ENCODE results near the gene DRGX. TPM values are rescaled to one million over a fixed set of nuclear protein-coding genes. Genes with fewer than 3 reads are reported as not detected.

DRGX gene
- total and polyA plus RNA-seq, 2 of the 13 experiments (the other 11 are each of a cell fraction or from before 2014, with no cell fraction given): not detected

DNA sequence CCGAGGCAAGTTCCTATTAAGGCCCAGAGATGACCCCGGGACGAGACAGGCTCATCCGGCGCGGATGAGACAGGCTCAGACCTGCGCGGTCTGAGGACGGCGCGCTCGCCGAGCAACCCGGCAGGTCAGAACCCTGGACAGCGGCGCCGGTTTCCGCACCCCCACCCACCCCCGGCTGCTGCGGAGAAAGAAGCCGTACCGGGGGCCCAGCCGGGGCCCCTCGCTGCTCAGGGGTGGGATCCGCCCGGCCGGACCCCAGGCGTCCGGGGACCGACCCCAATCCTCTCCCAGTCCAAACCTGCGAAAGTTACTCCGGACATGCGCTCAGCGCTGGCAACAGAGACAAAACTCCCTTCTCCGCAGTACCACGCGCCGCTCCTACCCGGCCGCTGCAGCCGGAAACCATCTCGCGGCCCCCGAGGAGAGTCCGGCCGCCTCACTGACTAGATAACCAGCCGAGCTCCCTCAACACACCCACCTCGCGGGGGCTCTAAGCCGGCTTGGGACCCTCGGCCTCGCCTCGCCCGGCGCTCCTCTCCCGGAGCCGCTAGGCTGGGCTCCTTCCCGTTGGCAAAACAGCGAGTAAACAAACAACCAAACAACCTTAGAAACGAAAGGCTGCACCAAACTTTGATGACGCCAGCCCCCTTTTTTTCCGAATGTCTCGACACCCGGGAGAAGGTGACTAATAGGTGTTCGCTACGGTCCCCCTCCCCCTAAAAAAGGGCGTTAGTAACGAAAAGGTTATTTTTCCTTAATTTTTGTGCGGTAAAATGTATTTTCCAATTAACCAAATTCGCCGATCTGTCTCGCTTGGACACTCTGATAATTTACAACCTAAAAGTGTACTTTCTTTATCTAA lies 2.3 kb upstream of the DRGX start (continued):
- TF ChIP-seq, protein P1, sequence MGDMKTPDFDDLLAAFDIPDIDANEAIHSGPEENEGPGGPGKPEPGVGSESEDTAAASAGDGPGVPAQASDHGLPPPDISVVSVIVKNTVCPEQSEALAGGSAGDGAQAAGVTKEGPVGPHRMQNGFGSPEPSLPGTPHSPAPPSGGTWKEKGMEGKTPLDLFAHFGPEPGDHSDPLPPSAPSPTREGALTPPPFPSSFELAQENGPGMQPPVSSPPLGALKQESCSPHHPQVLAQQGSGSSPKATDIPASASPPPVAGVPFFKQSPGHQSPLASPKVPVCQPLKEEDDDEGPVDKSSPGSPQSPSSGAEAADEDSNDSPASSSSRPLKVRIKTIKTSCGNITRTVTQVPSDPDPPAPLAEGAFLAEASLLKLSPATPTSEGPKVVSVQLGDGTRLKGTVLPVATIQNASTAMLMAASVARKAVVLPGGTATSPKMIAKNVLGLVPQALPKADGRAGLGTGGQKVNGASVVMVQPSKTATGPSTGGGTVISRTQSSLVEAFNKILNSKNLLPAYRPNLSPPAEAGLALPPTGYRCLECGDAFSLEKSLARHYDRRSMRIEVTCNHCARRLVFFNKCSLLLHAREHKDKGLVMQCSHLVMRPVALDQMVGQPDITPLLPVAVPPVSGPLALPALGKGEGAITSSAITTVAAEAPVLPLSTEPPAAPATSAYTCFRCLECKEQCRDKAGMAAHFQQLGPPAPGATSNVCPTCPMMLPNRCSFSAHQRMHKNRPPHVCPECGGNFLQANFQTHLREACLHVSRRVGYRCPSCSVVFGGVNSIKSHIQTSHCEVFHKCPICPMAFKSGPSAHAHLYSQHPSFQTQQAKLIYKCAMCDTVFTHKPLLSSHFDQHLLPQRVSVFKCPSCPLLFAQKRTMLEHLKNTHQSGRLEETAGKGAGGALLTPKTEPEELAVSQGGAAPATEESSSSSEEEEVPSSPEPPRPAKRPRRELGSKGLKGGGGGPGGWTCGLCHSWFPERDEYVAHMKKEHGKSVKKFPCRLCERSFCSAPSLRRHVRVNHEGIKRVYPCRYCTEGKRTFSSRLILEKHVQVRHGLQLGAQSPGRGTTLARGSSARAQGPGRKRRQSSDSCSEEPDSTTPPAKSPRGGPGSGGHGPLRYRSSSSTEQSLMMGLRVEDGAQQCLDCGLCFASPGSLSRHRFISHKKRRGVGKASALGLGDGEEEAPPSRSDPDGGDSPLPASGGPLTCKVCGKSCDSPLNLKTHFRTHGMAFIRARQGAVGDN (CRISPR knock-in tag; IDR thresholded peaks at IDR 0.05): peak; percentile 28; the same call in 1 of the 2 replicates
- TF ChIP-seq ZNF256 (CRISPR knock-in tag; conservative IDR thresholded peaks at IDR 0.05): no peak
- TF ChIP-seq, protein P2, sequence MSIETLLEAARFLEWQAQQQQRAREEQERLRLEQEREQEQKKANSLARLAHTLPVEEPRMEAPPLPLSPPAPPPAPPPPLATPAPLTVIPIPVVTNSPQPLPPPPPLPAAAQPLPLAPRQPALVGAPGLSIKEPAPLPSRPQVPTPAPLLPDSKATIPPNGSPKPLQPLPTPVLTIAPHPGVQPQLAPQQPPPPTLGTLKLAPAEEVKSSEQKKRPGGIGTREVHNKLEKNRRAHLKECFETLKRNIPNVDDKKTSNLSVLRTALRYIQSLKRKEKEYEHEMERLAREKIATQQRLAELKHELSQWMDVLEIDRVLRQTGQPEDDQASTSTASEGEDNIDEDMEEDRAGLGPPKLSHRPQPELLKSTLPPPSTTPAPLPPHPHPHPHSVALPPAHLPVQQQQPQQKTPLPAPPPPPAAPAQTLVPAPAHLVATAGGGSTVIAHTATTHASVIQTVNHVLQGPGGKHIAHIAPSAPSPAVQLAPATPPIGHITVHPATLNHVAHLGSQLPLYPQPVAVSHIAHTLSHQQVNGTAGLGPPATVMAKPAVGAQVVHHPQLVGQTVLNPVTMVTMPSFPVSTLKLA (IDR thresholded peaks at IDR 0.05): no peak
- TF ChIP-seq NFE2L1 (CRISPR knock-in tag; IDR thresholded peaks at IDR 0.05; ENCODE audit: borderline replicate concordance): no peak
- TF ChIP-seq, protein P3, sequence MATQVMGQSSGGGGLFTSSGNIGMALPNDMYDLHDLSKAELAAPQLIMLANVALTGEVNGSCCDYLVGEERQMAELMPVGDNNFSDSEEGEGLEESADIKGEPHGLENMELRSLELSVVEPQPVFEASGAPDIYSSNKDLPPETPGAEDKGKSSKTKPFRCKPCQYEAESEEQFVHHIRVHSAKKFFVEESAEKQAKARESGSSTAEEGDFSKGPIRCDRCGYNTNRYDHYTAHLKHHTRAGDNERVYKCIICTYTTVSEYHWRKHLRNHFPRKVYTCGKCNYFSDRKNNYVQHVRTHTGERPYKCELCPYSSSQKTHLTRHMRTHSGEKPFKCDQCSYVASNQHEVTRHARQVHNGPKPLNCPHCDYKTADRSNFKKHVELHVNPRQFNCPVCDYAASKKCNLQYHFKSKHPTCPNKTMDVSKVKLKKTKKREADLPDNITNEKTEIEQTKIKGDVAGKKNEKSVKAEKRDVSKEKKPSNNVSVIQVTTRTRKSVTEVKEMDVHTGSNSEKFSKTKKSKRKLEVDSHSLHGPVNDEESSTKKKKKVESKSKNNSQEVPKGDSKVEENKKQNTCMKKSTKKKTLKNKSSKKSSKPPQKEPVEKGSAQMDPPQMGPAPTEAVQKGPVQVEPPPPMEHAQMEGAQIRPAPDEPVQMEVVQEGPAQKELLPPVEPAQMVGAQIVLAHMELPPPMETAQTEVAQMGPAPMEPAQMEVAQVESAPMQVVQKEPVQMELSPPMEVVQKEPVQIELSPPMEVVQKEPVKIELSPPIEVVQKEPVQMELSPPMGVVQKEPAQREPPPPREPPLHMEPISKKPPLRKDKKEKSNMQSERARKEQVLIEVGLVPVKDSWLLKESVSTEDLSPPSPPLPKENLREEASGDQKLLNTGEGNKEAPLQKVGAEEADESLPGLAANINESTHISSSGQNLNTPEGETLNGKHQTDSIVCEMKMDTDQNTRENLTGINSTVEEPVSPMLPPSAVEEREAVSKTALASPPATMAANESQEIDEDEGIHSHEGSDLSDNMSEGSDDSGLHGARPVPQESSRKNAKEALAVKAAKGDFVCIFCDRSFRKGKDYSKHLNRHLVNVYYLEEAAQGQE (IDR thresholded peaks at IDR 0.05; ENCODE audit: borderline replicate concordance in 1 of 2, low read depth in 1 of 2, low read length in 2 of 2): peak; percentile 82 to 96
- no peak for TF ChIP-seq ZNF772 (CRISPR knock-in tag; IDR thresholded peaks at IDR 0.05)
- no peak for TF ChIP-seq HOXA7 (CRISPR knock-in tag; IDR thresholded peaks at IDR 0.05)
- TF ChIP-seq CREM (IDR thresholded peaks at IDR 0.05): no peak
- no peak for TF ChIP-seq CREM (CRISPR knock-in tag; IDR thresholded peaks at IDR 0.05)
- peak; percentile 34; the same call in 1 of the 2 replicates for TF ChIP-seq GABPB1 (CRISPR knock-in tag; IDR thresholded peaks at IDR 0.05)
- no peak for TF ChIP-seq ZNF10 (CRISPR knock-in tag; IDR thresholded peaks at IDR 0.05; ENCODE audit: borderline replicate concordance, low read depth)
- peak; percentile 91 for TF ChIP-seq MIER2 (CRISPR knock-in tag; IDR thresholded peaks at IDR 0.05)
- TF ChIP-seq ZNF563 (CRISPR knock-in tag; IDR thresholded peaks at IDR 0.05): peak; percentile 62; the same call in 1 of the 2 replicates
- 0 out of 4 replicates have a peak, but pooled peaks of 1 of the 2 experiments have one; percentile 28 for TF ChIP-seq KLF16 (CRISPR knock-in tag; IDR thresholded peaks at IDR 0.05)
- TF ChIP-seq HOXA5 (CRISPR knock-in tag; IDR thresholded peaks at IDR 0.05): 0 out of 2 replicates have a peak, but pooled peaks have one; percentile 27
- TF ChIP-seq NFKBIZ (CRISPR knock-in tag; IDR thresholded peaks at IDR 0.05): no peak

Measured in HepG2 (cell line).